Activated CD4-positive, alpha-beta T cell treated with anti-CD3 and anti-CD28 coated beads for 36 hours (primary cell): Measurements from ENCODE around the gene CCDC191. TPM values are rescaled to one million over a fixed set of nuclear protein-coding genes. Genes with fewer than 3 reads are reported as not detected.

ENCODE experiments used
- ATAC-seq: fragments of 200-7000 bp; cut with Tn5 transposase; one replicate; pipeline ENCODE4 v1.10.0; 2021; ENCODE audit warnings: mild to moderate bottlenecking, moderate library complexity
- CTCF ChIA-PET: fragments of 350-600 bp; sonication (Branson Sonifier 250); formaldehyde crosslinking; loops from one replicate; lab custom pipeline; 2021; ENCODE audit warnings: antibody characterized with exemption; lab: Charles Lee
- POLR2A ChIA-PET: fragments of 350-600 bp; sonication (Branson Sonifier 250); formaldehyde crosslinking; loops from one replicate; lab custom pipeline; 2021; ENCODE audit warnings: antibody characterized with exemption, inconsistent platforms; lab: Charles Lee
- DNase-seq: peaks from one replicate; pipeline ENCODE4 v3.0.0-alpha.2; 2020
- H3K27ac Mint-ChIP-seq: one replicate; pipeline ENCODE4 v1.8.0; 2021; ENCODE audit warnings: mixed read lengths
- H3K27me3 Mint-ChIP-seq: one replicate; pipeline ENCODE4 v1.8.0; 2021; ENCODE audit warnings: mixed read lengths
- H3K36me3 Mint-ChIP-seq: one replicate; pipeline ENCODE4 v1.8.0; 2021; ENCODE audit warnings: low read depth, mixed read lengths
- H3K4me1 Mint-ChIP-seq: one replicate; pipeline ENCODE4 v1.8.0; 2021; ENCODE audit warnings: mixed read lengths
- H3K4me3 Mint-ChIP-seq: one replicate; pipeline ENCODE4 v1.8.0; 2021; ENCODE audit warnings: mild to moderate bottlenecking, moderate library complexity, mixed read lengths
- H3K9me3 Mint-ChIP-seq: one replicate; pipeline ENCODE4 v1.8.0; 2021; ENCODE audit warnings: low read depth, mixed read lengths
- intact Hi-C, 2 experiments: fragments of 100-400 bp; cut with DNase I in 1 of 2; cut with micrococcal nuclease in 1 of 2; formaldehyde crosslinking; loops; one replicate each; pipeline versions ENCODE4 v1.14.2 to v1.15.1; 2022 to 2024; cut with DNase I, micrococcal nuclease
- total RNA-seq, 2 experiments: library from RNA; stranded (reverse); gene quantifications; one replicate each; pipeline ENCODE4 v1.2.3, GENCODE V29; 2021

CCDC191 gene
- total RNA-seq, 2 experiments from 2014 or later = 2.2 to 2.4 TPM

DNA sequence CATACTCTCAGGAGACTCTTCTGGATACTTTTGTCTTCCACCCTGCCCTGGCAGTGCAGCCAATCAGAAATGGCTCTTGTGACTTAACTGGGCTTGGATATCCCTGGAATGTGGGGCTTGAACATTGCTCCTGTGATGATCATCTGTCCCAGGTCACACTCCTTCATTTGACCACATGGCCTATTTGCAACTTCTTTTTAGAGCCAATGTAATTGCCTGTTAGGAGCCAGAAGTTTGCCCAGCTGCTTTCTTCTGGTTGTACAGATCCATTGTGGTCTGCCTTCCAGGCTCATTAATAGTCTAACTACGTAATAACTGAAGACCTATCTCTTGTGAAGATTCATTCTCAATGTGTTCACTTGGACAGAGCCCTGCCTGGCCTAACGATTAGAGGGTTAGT lies 30.0 kb upstream of the CCDC191 start:
- DNase-seq (no peak), ATAC-seq (no peak)
- peaks cover 53% of the 10 kb centered on the region for H3K36me3 Mint-ChIP-seq
- H3K4me3 Mint-ChIP-seq = no peak overlapping the region
- no peak overlapping the region for H3K27ac Mint-ChIP-seq
- intact Hi-C loops = no loop called here
- no peaks in the 10 kb centered on the region for H3K27me3 Mint-ChIP-seq
- CTCF ChIA-PET = interaction anchor here (0.5 kb wide), 1 partner anchor 197 kb away, joined by 3 read pairs; no protein-coding TSS in a partner anchor
- no peaks in the 10 kb centered on the region for H3K4me1 Mint-ChIP-seq
- no peaks in the 10 kb centered on the region for H3K9me3 Mint-ChIP-seq
- POLR2A ChIA-PET = interaction anchor here (0.7 kb wide), 1 partner anchor 13 kb away, joined by 3 read pairs; no protein-coding TSS in a partner anchor

DNA sequence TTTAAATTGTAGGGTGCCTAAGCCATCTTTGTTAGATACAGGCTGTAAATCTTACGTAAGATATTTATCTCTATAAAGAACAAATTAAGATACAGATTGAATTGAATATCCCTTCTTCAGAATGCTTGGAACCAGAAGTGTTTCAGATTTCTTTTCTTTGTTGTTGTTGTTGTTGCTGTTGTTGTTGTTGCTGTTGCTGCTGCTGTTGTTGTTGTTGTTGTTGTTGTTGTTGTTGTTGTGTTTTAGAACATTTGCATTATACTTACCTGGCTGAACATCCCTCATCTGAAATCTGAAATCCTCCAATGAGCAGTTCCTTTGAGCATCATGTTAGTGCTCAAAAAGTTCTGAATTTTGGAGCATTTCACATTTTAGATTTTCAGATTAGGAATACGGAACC lies 26.8 kb upstream of the CCDC191 start:
- ChIA-PET POLR2A (no interaction called here), CTCF (no interaction called here)
- intact Hi-C loops = no loop called here
- Mint-ChIP-seq H3K4me1 (no peaks in the 10 kb centered on the region), H3K9me3 (no peaks in the 10 kb centered on the region), H3K4me3 (no peak overlapping the region), H3K27me3 (no peaks in the 10 kb centered on the region), H3K27ac (no peak overlapping the region), H3K36me3 (peaks cover 73% of the 10 kb centered on the region)
- DNase-seq = no peak
- ATAC-seq = no peak

DNA sequence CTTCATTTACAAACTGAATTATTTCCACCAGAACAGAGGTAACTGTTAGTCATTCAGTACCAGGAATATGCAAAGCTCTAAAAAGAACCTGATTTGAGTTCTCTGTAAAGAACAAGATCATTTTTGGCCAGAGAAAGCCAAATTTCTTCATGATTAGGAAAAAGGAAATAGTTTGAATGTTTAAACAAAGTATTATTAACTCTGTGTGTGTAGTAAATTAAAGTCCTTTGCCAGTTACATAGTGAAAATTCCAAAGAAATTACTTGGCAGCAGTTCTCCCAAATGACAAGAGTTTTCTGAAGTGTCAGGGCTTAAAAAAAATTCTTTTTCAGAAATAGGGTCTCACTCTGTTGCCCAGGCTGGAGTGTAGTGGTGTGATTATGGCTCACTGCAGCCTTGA lies 24.7 kb upstream of the CCDC191 start:
- no peak overlapping the region for H3K27ac Mint-ChIP-seq
- no peaks in the 10 kb centered on the region for H3K4me1 Mint-ChIP-seq
- H3K36me3 Mint-ChIP-seq = peaks cover 70% of the 10 kb centered on the region
- POLR2A ChIA-PET = no interaction called here
- CTCF ChIA-PET = no interaction called here
- intact Hi-C loops = no loop called here
- H3K9me3 Mint-ChIP-seq = no peaks in the 10 kb centered on the region
- no peak overlapping the region for H3K4me3 Mint-ChIP-seq
- DNase-seq (no peak), ATAC-seq (no peak)
- no peaks in the 10 kb centered on the region for H3K27me3 Mint-ChIP-seq

DNA sequence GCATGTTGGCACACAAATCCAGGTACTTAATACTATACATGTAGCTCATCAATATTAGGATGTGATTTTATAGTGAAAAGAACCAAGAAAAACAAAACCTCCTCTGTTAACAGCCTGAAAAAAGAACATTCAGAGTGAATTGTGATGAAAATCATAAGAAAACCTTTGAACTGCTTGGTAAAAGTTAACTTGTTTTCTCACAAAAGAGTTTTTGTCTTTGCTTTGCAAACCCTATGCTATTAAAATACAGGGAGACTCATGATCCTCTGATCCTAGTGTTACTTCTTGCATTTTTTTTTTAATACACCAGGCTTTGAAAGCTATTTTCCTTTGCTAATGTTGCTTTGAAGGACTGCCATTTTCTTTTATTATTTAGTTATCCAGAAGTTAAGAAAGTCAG lies 23.9 kb upstream of the CCDC191 start:
- Mint-ChIP-seq H3K27me3 (no peaks in the 10 kb centered on the region), H3K9me3 (no peaks in the 10 kb centered on the region), H3K27ac (no peak overlapping the region), H3K4me1 (no peaks in the 10 kb centered on the region), H3K4me3 (no peak overlapping the region), H3K36me3 (peaks cover 65% of the 10 kb centered on the region)
- intact Hi-C loops = no loop called here
- CTCF ChIA-PET = no interaction called here
- POLR2A ChIA-PET = no interaction called here
- no peak for ATAC-seq
- no peak for DNase-seq

GRCh38 chr3:114079761-114080160 lies 23.4 kb upstream of the CCDC191 start:
- no peaks in the 10 kb centered on the region for H3K27me3 Mint-ChIP-seq
- no peaks in the 10 kb centered on the region for H3K9me3 Mint-ChIP-seq
- H3K4me1 Mint-ChIP-seq = no peaks in the 10 kb centered on the region
- DNase-seq (no peak), ATAC-seq (no peak)
- intact Hi-C loops = no loop called here
- ChIA-PET CTCF (interaction anchor here (0.6 kb wide), 1 partner anchor 125 kb away, joined by 3 read pairs; no protein-coding TSS in a partner anchor), POLR2A (no interaction called here)
- no peak overlapping the region for H3K27ac Mint-ChIP-seq
- no peak overlapping the region for H3K4me3 Mint-ChIP-seq
- peaks cover 67% of the 10 kb centered on the region for H3K36me3 Mint-ChIP-seq

DNA sequence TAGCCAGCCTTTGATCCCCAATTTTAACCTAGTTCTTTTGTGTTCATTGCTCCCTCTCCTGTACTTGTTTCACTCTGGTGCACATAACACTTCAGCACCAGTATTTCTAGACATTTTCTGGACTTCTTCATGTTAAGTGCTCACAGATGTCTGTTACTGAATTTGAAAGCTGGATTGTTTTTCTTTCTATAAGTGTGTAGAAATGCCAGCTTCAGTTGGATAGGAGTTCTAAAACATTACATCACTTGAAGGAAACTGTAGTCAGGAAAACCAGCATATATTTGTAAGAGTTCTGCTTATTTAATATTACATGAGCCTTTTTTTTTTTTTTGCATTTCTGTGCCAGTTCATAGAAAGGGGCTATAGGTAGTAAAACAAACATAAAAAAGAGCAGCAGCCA lies 21.8 kb upstream of the CCDC191 start:
- Mint-ChIP-seq H3K36me3 (peaks cover 67% of the 10 kb centered on the region), H3K27ac (no peak overlapping the region), H3K4me3 (no peak overlapping the region), H3K27me3 (no peaks in the 10 kb centered on the region), H3K4me1 (no peaks in the 10 kb centered on the region), H3K9me3 (no peaks in the 10 kb centered on the region)
- ChIA-PET CTCF (interaction anchor here (0.7 to 1.1 kb wide), 2 partner anchors 23 to 127 kb away, joined by 3 read pairs; no protein-coding TSS in a partner anchor), POLR2A (no interaction called here)
- DNase-seq (no peak), ATAC-seq (no peak)
- intact Hi-C loops = no loop called here

GRCh38 chr3:114076711-114077110 lies 20.4 kb upstream of the CCDC191 start:
- ChIA-PET CTCF (no interaction called here), POLR2A (no interaction called here)
- intact Hi-C loops = no loop called here
- ATAC-seq (no peak), DNase-seq (no peak)
- no peaks in the 10 kb centered on the region for H3K4me1 Mint-ChIP-seq
- H3K27me3 Mint-ChIP-seq = no peaks in the 10 kb centered on the region
- H3K9me3 Mint-ChIP-seq = no peaks in the 10 kb centered on the region
- no peak overlapping the region for H3K27ac Mint-ChIP-seq
- peaks cover 70% of the 10 kb centered on the region for H3K36me3 Mint-ChIP-seq
- no peak overlapping the region for H3K4me3 Mint-ChIP-seq

- no peak overlapping the region for H3K27ac Mint-ChIP-seq
- no peaks in the 10 kb centered on the region for H3K27me3 Mint-ChIP-seq
- ChIA-PET POLR2A (no interaction called here), CTCF (interaction anchor here (1.0 kb wide), 2 partner anchors 9 to 16 kb away, joined by 3 read pairs; no protein-coding TSS in a partner anchor)
- no peaks in the 10 kb centered on the region for H3K4me1 Mint-ChIP-seq
- no peaks in the 10 kb centered on the region for H3K9me3 Mint-ChIP-seq
- ATAC-seq (no peak), DNase-seq (no peak)
- H3K36me3 Mint-ChIP-seq = peaks cover 63% of the 10 kb centered on the region
- intact Hi-C loops = no loop called here
- H3K4me3 Mint-ChIP-seq = no peak overlapping the region
These were observed 15.5 kb upstream of the CCDC191 start for GRCh38 chr3:114071786-114072185.

GRCh38 chr3:114068336-114068735 lies 12.0 kb upstream of the CCDC191 start:
- Mint-ChIP-seq H3K4me3 (no peak overlapping the region), H3K36me3 (peaks cover 54% of the 10 kb centered on the region), H3K27ac (no peak overlapping the region), H3K27me3 (no peaks in the 10 kb centered on the region), H3K9me3 (no peaks in the 10 kb centered on the region), H3K4me1 (no peaks in the 10 kb centered on the region)
- ChIA-PET POLR2A (no interaction called here), CTCF (no interaction called here)
- intact Hi-C loops = no loop called here
- DNase-seq (no peak), ATAC-seq (no peak)

GRCh38 chr3:114067804-114068203 lies 11.5 kb upstream of the CCDC191 start:
- Mint-ChIP-seq H3K36me3 (peaks cover 50% of the 10 kb centered on the region), H3K4me3 (no peak overlapping the region), H3K4me1 (peaks cover 2% of the 10 kb centered on the region), H3K27ac (no peak overlapping the region), H3K27me3 (no peaks in the 10 kb centered on the region), H3K9me3 (no peaks in the 10 kb centered on the region)
- POLR2A ChIA-PET = no interaction called here
- ATAC-seq (no peak), DNase-seq (no peak)
- CTCF ChIA-PET = interaction anchor here (1.0 to 1.5 kb wide), 2 partner anchors 10 to 223 kb away, joined by 4 to 6 read pairs; no protein-coding TSS in a partner anchor
- intact Hi-C loops = no loop called here

DNA sequence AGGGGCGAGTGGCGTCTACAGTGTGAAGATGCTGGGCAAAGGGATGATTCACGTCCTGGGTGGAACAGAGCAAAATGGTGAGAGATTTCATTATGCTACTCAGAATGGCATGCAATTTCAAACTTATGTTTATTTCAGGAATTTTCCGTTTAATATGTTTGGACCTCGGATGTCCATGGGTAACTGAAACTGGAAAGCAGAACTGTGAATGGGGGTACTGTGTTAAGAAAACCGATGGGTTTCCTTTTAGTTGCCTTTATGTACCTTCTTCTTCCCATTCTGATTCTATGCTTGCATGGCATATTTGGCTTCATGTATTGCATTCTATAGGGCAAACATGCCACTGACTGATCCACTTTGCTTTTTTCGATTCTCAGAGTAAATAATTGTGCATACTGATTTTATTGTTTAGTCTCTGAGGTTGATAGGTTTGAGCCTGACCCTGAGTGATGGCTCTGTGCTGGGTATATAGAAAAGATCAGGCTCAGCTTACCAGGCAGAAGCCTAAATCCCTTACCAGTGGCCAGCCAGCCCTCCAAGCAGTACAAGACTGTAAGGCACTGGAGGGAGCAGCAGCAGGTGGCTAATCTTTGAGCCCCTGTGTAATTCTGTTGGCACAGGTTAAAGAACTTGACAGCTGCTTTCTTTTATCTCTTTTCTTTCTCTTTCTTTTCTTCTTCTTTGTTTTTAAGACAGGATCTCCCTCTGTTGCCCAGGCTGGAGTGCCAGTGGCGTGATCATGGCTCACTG lies 4.8 kb upstream of the CCDC191 start:
- CTCF ChIA-PET = interaction anchor here (0.6 kb wide), 2 partner anchors 219 to 330 kb away, joined by 3 read pairs; no protein-coding TSS in a partner anchor
- Mint-ChIP-seq H3K9me3 (no peaks in the 10 kb centered on the region), H3K4me3 (no peak overlapping the region), H3K27ac (no peak overlapping the region), H3K36me3 (peaks cover 43% of the 10 kb centered on the region), H3K4me1 (peaks cover 47% of the 10 kb centered on the region), H3K27me3 (no peaks in the 10 kb centered on the region)
- ATAC-seq (no peak), DNase-seq (no peak)
- POLR2A ChIA-PET = no interaction called here
- intact Hi-C loops = no loop called here

DNA sequence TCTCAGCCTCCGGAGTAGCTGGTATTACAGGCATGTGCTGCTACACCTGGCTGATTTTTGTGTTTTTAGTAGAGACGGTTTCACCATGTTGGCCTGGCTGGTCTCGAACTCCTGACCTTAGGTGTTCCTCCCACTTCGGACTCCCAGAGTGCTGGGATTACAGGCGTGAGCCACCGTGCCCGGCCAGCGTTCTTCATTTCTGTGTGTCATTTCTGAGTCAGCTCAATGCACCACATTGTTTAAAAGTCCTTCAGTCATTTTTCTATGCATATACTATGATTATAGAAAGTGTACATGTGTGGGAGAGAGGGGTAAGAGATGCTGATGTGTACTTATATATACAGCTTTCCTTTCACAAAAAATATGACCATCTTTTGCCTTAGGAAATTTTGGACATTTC lies 2.3 kb upstream of the CCDC191 start:
- Mint-ChIP-seq H3K4me1 (peaks cover 59% of the 10 kb centered on the region), H3K36me3 (peaks cover 28% of the 10 kb centered on the region), H3K27me3 (no peaks in the 10 kb centered on the region), H3K9me3 (no peaks in the 10 kb centered on the region), H3K4me3 (peak overlapping the region; percentile 91), H3K27ac (no peak overlapping the region)
- DNase-seq = no peak
- no peak for ATAC-seq
- POLR2A ChIA-PET = interaction anchor here (0.6 kb wide), 1 partner anchor 16 kb away, joined by 10 read pairs; no protein-coding TSS in a partner anchor
- intact Hi-C loops = loop anchor here in 1 of 2 experiments (5.0 kb wide), 2 partner anchors 154 to 221 kb away; partner anchors contain the start of gene GRAMD1C
- CTCF ChIA-PET = no interaction called here
